Muscle of arm (tissue), 14 donors: ENCODE measurements around the gene ZFYVE9. TPM values are rescaled to one million over a fixed set of nuclear protein-coding genes. Genes with fewer than 3 reads are reported as not detected.
A peak's percentile ranks its signal among the peaks of the same experiment; 100 is the strongest.
"Not testable (repeated sequence)": the region's sequence is repeated elsewhere in the genome, so short reads cannot be mapped to it uniquely, and the experiment has no call there.

Experiments
- DNase-seq: peaks from one replicate; pipeline ENCODE4 v3.0.0-alpha.2; 2013
- long read RNA-seq, 11 donors: transcript quantifications; one replicate each; lab custom pipeline, GENCODE V29; 2026
- polyA plus RNA-seq, 12 donors: library from polyadenylated mRNA; unstranded; fragments of 120-200 nt; gene quantifications; one replicate each; pipeline ENCODE4 v1.2.1, GENCODE V29; 2013; ENCODE audit not compliant: insufficient read length in 12 of 12

The ZFYVE9 gene
- polyA plus RNA-seq: 10 to 100 TPM in 11 of 12 donors, not detected in 1; 13.7 to 25.5 (median 23.2) TPM
- long read RNA-seq, donor 1: 0 reads
- long read RNA-seq, donor 2: 0 reads
- long read RNA-seq, donor 3: 0 reads
- long read RNA-seq, donor 4: 0 reads
- long read RNA-seq, donor 5: 0 reads
- long read RNA-seq, donor 6: 0 reads
- long read RNA-seq, donor 7, full-length matches to known transcripts: 1 of 1 reads
- long read RNA-seq, donor 7, partial matches to known transcripts: 0 of 1 reads
- long read RNA-seq, donor 7, other reads (novel, unspliced or antisense): 0 of 1 reads
- long read RNA-seq, donor 8, full-length matches to known transcripts: 1 of 1 reads
- long read RNA-seq, donor 8, partial matches to known transcripts: 0 of 1 reads
- long read RNA-seq, donor 8, other reads (novel, unspliced or antisense): 0 of 1 reads
- long read RNA-seq, donor 9: 0 reads
- long read RNA-seq, donor 10, full-length matches to known transcripts: 1 of 1 reads
- long read RNA-seq, donor 10, partial matches to known transcripts: 0 of 1 reads
- long read RNA-seq, donor 10, other reads (novel, unspliced or antisense): 0 of 1 reads
- long read RNA-seq, donor 11: 0 reads

- peak; percentile 65 for DNase-seq
Observed at GRCh38 chr1:52141513-52142219, at the start of gene ZFYVE9. ZFYVE9 (plus strand) TSS chr1:52142089; CDS start chr1:52233207, 91,118 bp downstream.

GRCh38 chr1:52094300-52094699, 47.6 kb upstream of the ZFYVE9 start:
- DNase-seq: not testable (repeated sequence)

- no peak for DNase-seq
Observed at GRCh38 chr1:52096216-52096615, 45.7 kb upstream of the ZFYVE9 start.

GRCh38 chr1:52098139-52098871, 43.6 kb upstream of the ZFYVE9 start:
- no peak for DNase-seq

- no peak for DNase-seq
Observed at GRCh38 chr1:52102336-52103013, 39.4 kb upstream of the ZFYVE9 start.

GRCh38 chr1:52111492-52111891, 30.4 kb upstream of the ZFYVE9 start:
- no peak for DNase-seq

- DNase-seq: no peak
Observed at GRCh38 chr1:52112489-52112888, 29.4 kb upstream of the ZFYVE9 start.

GRCh38 chr1:52119301-52120079, 22.4 kb upstream of the ZFYVE9 start:
- DNase-seq: no peak

- no peak for DNase-seq
Observed at GRCh38 chr1:52122384-52122783, 19.5 kb upstream of the ZFYVE9 start.

- DNase-seq: no peak
Observed at GRCh38 chr1:52123622-52124021, 18.3 kb upstream of the ZFYVE9 start.

GRCh38 chr1:52125736-52126359, 16.0 kb upstream of the ZFYVE9 start:
- DNase-seq: no peak

GRCh38 chr1:52127181-52128180, 14.4 kb upstream of the ZFYVE9 start:
- no peak for DNase-seq

GRCh38 chr1:52139817-52140540, 1.9 kb upstream of the ZFYVE9 start:
- no peak for DNase-seq

- DNase-seq: no peak
Observed at GRCh38 chr1:52140633-52141512, 1.0 kb upstream of the ZFYVE9 start.

GRCh38 chr1:52142220-52143183, 613 bp downstream of the ZFYVE9 start:
- DNase-seq: peak; percentile 55

- DNase-seq: no peak
Observed at GRCh38 chr1:52145137-52145536, 3.2 kb downstream of the ZFYVE9 start.
